ENCODE measurements around the gene MKRN1. TPM values are rescaled to one million over a fixed set of nuclear protein-coding genes. Genes with fewer than 3 reads are reported as not detected.
"Not testable (repeated sequence)": the region's sequence is repeated elsewhere in the genome, so short reads cannot be mapped to it uniquely, and the experiment has no call there.

MKRN1 gene
- 100 to 1,000 TPM in 1 of 10 donors, 10 to 100 TPM in 9; 62.1 to 108 (median 75.8) TPM for polyA plus RNA-seq (ENCODE audit: insufficient read length in 10 of 10)
- long read RNA-seq, donor 1, transcript MKRN1-202 (5 exons, 1,601 nt), result major isoform, 16 of 25 reads
- long read RNA-seq, donor 1, transcript MKRN1-201 (8 exons, 3,151 nt), result minor isoform, 9 of 25 reads
- long read RNA-seq, donor 1, partial matches to known transcripts, result 0 of 25 reads
- long read RNA-seq, donor 1, other reads (novel, unspliced or antisense), result 0 of 25 reads
- long read RNA-seq, donor 2, transcript MKRN1-202 (5 exons, 1,601 nt), result major isoform, 16 of 26 reads
- long read RNA-seq, donor 2, transcript MKRN1-201 (8 exons, 3,151 nt), result minor isoform, 10 of 26 reads
- long read RNA-seq, donor 2, partial matches to known transcripts, result 0 of 26 reads
- long read RNA-seq, donor 2, other reads (novel, unspliced or antisense), result 0 of 26 reads
- long read RNA-seq, donor 3, result 0 reads
- long read RNA-seq, donor 4, transcript MKRN1-202 (5 exons, 1,601 nt), result minor isoform, 9 of 21 reads
- long read RNA-seq, donor 4, transcript MKRN1-201 (8 exons, 3,151 nt), result major isoform, 11 of 21 reads
- long read RNA-seq, donor 4, partial matches to known transcripts, result 0 of 21 reads
- long read RNA-seq, donor 4, other reads (novel, unspliced or antisense), result 0 of 21 reads
- long read RNA-seq, donor 5, transcript MKRN1-202 (5 exons, 1,601 nt), result major isoform, 17 of 30 reads
- long read RNA-seq, donor 5, transcript MKRN1-201 (8 exons, 3,151 nt), result minor isoform, 12 of 30 reads
- long read RNA-seq, donor 5, partial matches to known transcripts, result 0 of 30 reads
- long read RNA-seq, donor 5, other reads (novel, unspliced or antisense), result 0 of 30 reads
- long read RNA-seq, donor 6, transcript MKRN1-202 (5 exons, 1,601 nt), result minor isoform, 10 of 28 reads
- long read RNA-seq, donor 6, transcript MKRN1-201 (8 exons, 3,151 nt), result major isoform, 17 of 28 reads
- long read RNA-seq, donor 6, partial matches to known transcripts, result 0 of 28 reads
- long read RNA-seq, donor 6, other reads (novel, unspliced or antisense), result 0 of 28 reads
- long read RNA-seq, donor 7, transcript MKRN1-202 (5 exons, 1,601 nt), result minor isoform, 9 of 22 reads
- long read RNA-seq, donor 7, transcript MKRN1-201 (8 exons, 3,151 nt), result major isoform, 13 of 22 reads
- long read RNA-seq, donor 7, partial matches to known transcripts, result 0 of 22 reads
- long read RNA-seq, donor 7, other reads (novel, unspliced or antisense), result 0 of 22 reads
- long read RNA-seq, donor 8, transcript MKRN1-202 (5 exons, 1,601 nt), result minor isoform, 7 of 17 reads
- long read RNA-seq, donor 8, transcript MKRN1-201 (8 exons, 3,151 nt), result major isoform, 10 of 17 reads
- long read RNA-seq, donor 8, partial matches to known transcripts, result 0 of 17 reads
- long read RNA-seq, donor 8, other reads (novel, unspliced or antisense), result 0 of 17 reads
- long read RNA-seq, donor 9, transcript MKRN1-202 (5 exons, 1,601 nt), result major isoform, 5 of 8 reads
- long read RNA-seq, donor 9, partial matches to known transcripts, result 0 of 8 reads
- long read RNA-seq, donor 9, other reads (novel, unspliced or antisense), result 0 of 8 reads

DNA sequence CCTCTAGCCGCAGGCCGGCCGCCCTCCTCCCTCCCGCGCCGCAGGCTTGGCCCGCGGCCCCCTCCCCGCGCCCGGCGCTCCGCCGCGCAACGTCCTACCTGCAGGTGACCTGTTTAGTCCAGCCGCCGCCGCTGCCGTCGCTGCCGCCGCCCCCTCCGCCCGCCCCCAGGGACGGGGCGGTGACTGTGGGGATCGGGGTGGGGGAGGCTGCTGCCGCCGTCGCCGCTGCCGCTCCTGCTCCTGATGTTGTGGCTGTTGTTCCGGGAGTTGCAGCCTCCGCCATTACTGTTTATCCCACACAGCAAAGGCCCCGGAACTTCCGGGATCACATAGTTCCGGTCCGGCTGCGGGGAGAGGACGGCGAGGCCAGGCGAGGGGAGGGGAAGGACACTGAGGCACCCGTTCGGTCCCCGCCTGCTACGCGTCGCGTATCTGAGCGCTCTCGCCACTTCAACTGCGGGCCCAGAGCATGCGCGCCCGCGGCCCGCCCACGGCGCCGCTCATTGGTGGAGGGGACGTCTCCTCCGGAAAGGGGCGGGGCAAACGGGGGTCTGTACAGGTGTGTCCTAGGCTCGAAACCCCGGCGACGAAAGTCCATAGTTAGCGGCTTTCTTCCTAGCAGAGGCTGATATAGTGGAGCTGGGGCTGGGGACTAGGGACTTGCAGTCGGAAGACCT lies at the start of gene MKRN1:
MKRN1 (minus strand) TSS at position 444 of the 677 bp plus-strand sequence; CDS start at position 283, 161 bp downstream.
- peak; percentile 91 to 97 (median 95) for DNase-seq

- no peak for DNase-seq
These were observed 47.7 kb upstream of the MKRN1 start for GRCh38 chr7:140526787-140527664.

- no peak for DNase-seq
These were observed 46.9 kb upstream of the MKRN1 start for GRCh38 chr7:140526214-140526613.

GRCh38 chr7:140525743-140526142 lies 46.4 kb upstream of the MKRN1 start:
- DNase-seq, result no peak

DNA sequence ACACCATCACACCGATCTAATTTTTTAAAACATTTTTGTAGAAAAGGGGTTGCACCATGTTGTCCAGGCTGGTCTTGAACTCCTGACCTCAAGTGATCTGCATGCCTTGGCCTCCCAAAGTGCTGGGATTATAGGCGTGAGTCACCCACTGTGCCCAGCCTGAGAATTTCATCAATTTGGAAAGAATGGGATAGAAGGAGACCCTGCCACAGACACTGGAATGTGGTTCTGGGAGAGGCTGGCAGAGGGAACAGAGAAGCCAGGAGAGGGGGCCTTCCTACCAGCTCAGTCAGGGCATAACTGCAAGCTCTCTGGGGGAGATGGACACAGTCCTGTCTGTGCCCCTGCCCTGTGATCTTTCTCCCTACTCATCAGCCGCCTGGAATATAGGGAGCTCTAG lies 42.1 kb upstream of the MKRN1 start:
- DNase-seq, result no peak

DNA sequence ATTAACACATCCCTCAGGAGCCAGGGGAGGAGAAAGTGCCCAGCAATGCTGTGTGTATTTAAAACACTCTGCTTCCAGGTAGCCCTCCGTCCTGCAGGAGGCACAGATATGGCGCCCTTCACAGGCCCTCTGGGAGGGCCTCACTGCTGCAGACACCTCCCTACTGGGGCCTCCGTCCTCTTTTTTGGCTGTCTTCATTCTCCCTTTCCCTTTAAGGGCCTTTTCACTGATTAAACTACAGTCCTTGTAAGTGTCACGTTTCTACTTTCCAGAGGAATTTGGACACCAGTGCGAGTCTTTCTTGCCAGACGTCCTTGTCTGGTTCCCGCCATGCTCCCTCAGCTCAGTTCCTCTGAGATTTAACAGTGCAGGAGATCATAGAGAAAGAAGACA lies 39.7 kb upstream of the MKRN1 start:
- DNase-seq, result peak in 1 of 3 donors; percentile 76

GRCh38 chr7:140518370-140519006 lies 39.2 kb upstream of the MKRN1 start:
- DNase-seq, result no peak

DNA sequence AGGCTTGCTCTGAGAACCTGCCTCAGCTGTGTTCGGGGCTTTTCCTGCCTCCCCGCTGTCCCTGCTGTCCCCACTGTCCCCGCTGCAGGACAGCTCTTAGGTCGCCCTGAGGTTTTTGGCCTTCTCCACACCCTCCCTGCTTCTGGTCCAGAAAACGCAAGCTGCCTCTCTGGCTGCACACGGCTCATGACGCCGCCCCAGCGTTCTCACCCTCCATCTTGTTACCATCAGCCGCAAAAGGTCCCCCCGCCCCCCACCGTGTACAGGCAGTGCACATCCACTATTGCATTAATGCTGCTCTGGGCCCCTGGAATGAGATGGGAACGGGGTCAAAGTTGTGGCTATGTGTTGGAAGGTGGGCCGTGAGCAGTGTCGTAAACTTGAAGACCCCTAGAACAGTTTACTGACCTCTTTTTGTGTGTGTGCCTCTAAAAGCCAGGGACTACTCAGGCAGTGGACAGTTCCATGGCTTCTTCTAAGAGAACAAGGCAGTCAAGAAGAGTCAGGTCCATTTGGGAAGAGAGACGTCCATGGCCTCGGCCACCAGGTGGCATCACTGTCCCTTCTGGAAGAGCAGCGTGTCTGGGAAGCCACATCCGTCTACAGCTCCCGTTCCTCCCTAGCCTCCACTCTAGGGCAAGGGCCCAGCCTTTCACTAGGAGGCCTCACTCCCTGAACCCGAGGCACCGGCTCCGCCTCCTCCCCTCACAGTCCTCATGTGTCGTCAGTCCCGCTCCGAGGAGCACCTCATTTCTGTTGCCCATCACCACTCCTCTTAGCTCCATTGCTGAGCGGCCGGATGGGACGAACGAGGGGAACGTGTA lies 38.5 kb upstream of the MKRN1 start:
- DNase-seq, result peak; percentile 87 to 95 (median 90)

- DNase-seq, result peak in 1 of 3 donors; percentile 42
These were observed 33.2 kb upstream of the MKRN1 start for GRCh38 chr7:140512317-140513000.

GRCh38 chr7:140509789-140510188 lies 30.5 kb upstream of the MKRN1 start:
- no peak for DNase-seq

DNA sequence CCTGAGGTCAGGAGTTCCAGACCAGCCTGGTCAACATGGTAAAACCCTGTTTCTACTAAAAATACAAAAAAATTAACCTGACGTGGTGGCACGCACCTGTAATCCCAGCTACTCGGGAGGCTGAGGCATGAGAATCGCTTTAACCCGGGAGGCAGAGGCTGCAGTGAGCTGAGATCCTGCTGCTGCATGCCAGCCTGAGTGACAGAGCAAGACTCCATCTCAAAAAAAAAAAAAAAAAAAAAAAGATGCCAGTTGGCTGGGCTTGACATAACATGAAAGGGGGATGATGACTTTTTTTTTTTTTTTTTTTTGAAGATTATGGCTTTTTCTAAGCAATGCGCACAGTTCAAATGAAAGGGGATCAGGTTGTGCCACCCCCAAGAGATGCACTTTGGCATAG lies 28.3 kb upstream of the MKRN1 start:
- not testable (repeated sequence) for DNase-seq

GRCh38 chr7:140506788-140507464 lies 27.6 kb upstream of the MKRN1 start:
- peak in 2 of 3 donors; percentile 45 to 71 for DNase-seq

- DNase-seq, result no peak
These were observed 22.7 kb upstream of the MKRN1 start for GRCh38 chr7:140501966-140502365.

- not testable (repeated sequence) for DNase-seq
These were observed 18.5 kb upstream of the MKRN1 start for GRCh38 chr7:140497807-140498206.

- no peak for DNase-seq
These were observed 18.0 kb upstream of the MKRN1 start for GRCh38 chr7:140497241-140497769.

DNA sequence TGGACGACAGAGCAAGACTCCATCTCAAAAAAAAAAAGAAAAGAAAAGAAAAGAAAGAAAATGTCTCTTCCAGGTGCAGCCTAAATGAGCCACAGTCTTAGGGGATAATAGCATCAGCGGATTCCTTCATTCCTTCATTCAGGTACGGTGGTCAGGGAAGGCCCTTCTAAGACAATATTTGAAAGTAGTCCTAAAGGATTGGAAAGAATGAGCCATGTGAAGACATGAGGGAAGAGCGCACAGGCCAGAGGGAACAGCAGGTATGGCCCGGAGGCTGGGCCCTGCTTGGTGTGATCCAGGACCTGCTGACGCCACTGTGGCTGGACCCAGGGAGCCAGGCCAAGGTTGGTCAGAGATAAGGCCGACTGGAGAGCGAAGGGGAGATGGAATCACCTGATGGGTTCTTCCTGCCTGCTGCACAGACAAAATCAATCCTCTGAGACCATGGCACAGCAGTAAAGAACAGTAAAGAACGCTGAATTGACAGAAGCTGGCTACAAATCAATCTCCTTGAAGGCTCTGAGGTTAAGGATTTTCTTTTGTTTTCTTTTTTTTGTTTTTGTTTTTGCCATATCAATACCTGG lies 16.3 kb upstream of the MKRN1 start:
- no peak for DNase-seq

Data from muscle of back (tissue), 13 donors.